IMR-90 (cell line): ENCODE results near the gene CEP55. TPM values are rescaled to one million over a fixed set of nuclear protein-coding genes. Genes with fewer than 3 reads are reported as not detected.
A peak's percentile ranks its signal among the peaks of the same experiment; 100 is the strongest.

Experiments used
- ATAC-seq: fragments of 200-7000 bp; cut with Tn5 transposase; 2 replicates; pipeline ENCODE4 v1.9.1; 2020; ENCODE audit warnings: low read depth, mild to moderate bottlenecking, moderate library complexity
- BruUV-seq: library from RNA; stranded (reverse); fragments of 400-500 nt; replicated peaks from 2 replicates; lab custom pipeline; 2021; lab: Mats Ljungman, UMichigan
- CTCF ChIA-PET: fragments of 300-600 bp; formaldehyde crosslinking; extraction: SDS; loops from one replicate; lab custom pipeline; 2021; ENCODE audit warnings: antibody characterized with exemption; lab: Yijun Ruan, JAX
- POLR2A ChIA-PET: fragments of 300-600 bp; sonication (Branson Sonifier 250); formaldehyde crosslinking; loops from one replicate; lab custom pipeline; 2022; ENCODE audit warnings: antibody characterized with exemption; ENCODE audit not compliant: unreplicated experiment; lab: Charles Lee
- DNase-seq: peaks from one replicate; pipeline ENCODE4 v3.0.0; 2013
- H2AFZ ChIP-seq: replicated peaks from 2 replicates; pipeline ENCODE3; 2013; ENCODE audit warnings: low read length, mild to moderate bottlenecking; ENCODE audit not compliant: poor library complexity
- H2AK5ac ChIP-seq: 2 replicates; pipeline ENCODE4 v1.6.1; 2013; ENCODE audit warnings: low read depth, low read length, inconsistent platforms
- H2AK9ac ChIP-seq: replicated peaks from 2 replicates; pipeline ENCODE3; 2013; ENCODE audit warnings: mild to moderate bottlenecking, low read depth, low read length, moderate library complexity; ENCODE audit not compliant: poor library complexity
- H2BK120ac ChIP-seq: 2 replicates; pipeline ENCODE4 v1.6.1; 2013; ENCODE audit warnings: low read depth, low read length, inconsistent platforms
- H2BK15ac ChIP-seq: 3 replicates; pipeline ENCODE4 v1.6.1; 2013; ENCODE audit warnings: low read depth, low read length, inconsistent platforms
- H2BK20ac ChIP-seq: 2 replicates; pipeline ENCODE4 v1.6.1; 2013; ENCODE audit warnings: low read depth, mild to moderate bottlenecking, inconsistent platforms, low read length, moderate library complexity
- H2BK5ac ChIP-seq: 2 replicates; pipeline ENCODE4 v1.6.1; 2013; ENCODE audit warnings: mild to moderate bottlenecking, low read depth, low read length, inconsistent platforms; ENCODE audit not compliant: poor library complexity, severe bottlenecking
- H3K14ac ChIP-seq: replicated peaks from 2 replicates; pipeline ENCODE4 v1.6.1; 2013; ENCODE audit warnings: low read depth, low read length, inconsistent platforms
- H3K18ac ChIP-seq: 2 replicates; pipeline ENCODE4 v1.6.1; 2013; ENCODE audit warnings: low read depth, low read length, control low read depth
- H3K23ac ChIP-seq: 2 replicates; pipeline ENCODE4 v1.6.1; 2013; ENCODE audit warnings: low read depth, low read length, inconsistent platforms
- H3K27ac ChIP-seq: 2 replicates; pipeline ENCODE4 v1.5.1; 2013; ENCODE audit warnings: mild to moderate bottlenecking, control low read depth, low read length; ENCODE audit not compliant: insufficient read depth
- H3K27me3 ChIP-seq: 2 replicates; pipeline ENCODE4 v1.6.1; 2013; ENCODE audit warnings: low read length; ENCODE audit not compliant: control insufficient read depth, insufficient read depth
- H3K36me3 ChIP-seq: 2 replicates; pipeline ENCODE4 v1.6.1; 2013; ENCODE audit warnings: low read length, mixed read lengths; ENCODE audit not compliant: control insufficient read depth, insufficient read depth
- H3K4ac ChIP-seq: 2 replicates; pipeline ENCODE4 v1.6.1; 2013; ENCODE audit warnings: low read depth, low read length, inconsistent platforms
- H3K4me1 ChIP-seq: 2 replicates; pipeline ENCODE4 v1.6.1; 2013; ENCODE audit warnings: low read length, mixed read lengths; ENCODE audit not compliant: control insufficient read depth, insufficient read depth
- H3K4me2 ChIP-seq: 2 replicates; pipeline ENCODE4 v1.6.1; 2013; ENCODE audit warnings: low read depth, mild to moderate bottlenecking, control low read depth, low read length, moderate library complexity
- H3K4me3 ChIP-seq: 2 replicates; pipeline ENCODE4 v1.5.1; 2013; ENCODE audit warnings: low read depth, mild to moderate bottlenecking, control low read depth, low read length, moderate library complexity; ENCODE audit not compliant: insufficient read depth
- H3K56ac ChIP-seq: 2 replicates; pipeline ENCODE4 v1.6.1; 2013; ENCODE audit warnings: low read length, inconsistent platforms; ENCODE audit not compliant: insufficient read depth; ENCODE audit errors: extremely low read depth
- H3K79me1 ChIP-seq, 2 experiments: 2 replicates each; pipeline ENCODE4 v1.6.1; 2013; ENCODE audit warnings: low read length in 2 of 2, inconsistent platforms in 1 of 2, low read depth in 1 of 2
- H3K9ac ChIP-seq: 2 replicates; pipeline ENCODE4 v1.6.1; 2013; ENCODE audit warnings: low read depth, low read length, control low read depth
- H3K9me1 ChIP-seq: 2 replicates; pipeline ENCODE4 v1.6.1; 2013; ENCODE audit warnings: low read length, inconsistent platforms; ENCODE audit not compliant: insufficient read depth
- H3K9me3 ChIP-seq: 2 replicates; pipeline ENCODE4 v1.6.1; 2013; ENCODE audit warnings: low read length; ENCODE audit not compliant: control insufficient read depth, insufficient read depth
- H4K20me1 ChIP-seq: 2 replicates; pipeline ENCODE4 v1.6.1; 2013; ENCODE audit warnings: low read length, inconsistent platforms; ENCODE audit not compliant: insufficient read depth
- H4K5ac ChIP-seq: 2 replicates; pipeline ENCODE4 v1.6.1; 2013; ENCODE audit warnings: mild to moderate bottlenecking, low read depth, low read length, control low read depth
- H4K8ac ChIP-seq, 2 experiments: 2 replicates each; pipeline ENCODE4 v1.6.1; 2013; ENCODE audit warnings: low read depth in 2 of 2, low read length in 2 of 2, control low read depth in 1 of 2, inconsistent platforms in 1 of 2
- H4K91ac ChIP-seq: 2 replicates; pipeline ENCODE4 v1.6.1; 2013; ENCODE audit warnings: low read depth, low read length, inconsistent platforms; ENCODE audit not compliant: insufficient read depth
- BHLHE40 ChIP-seq: fragments of 150-350 bp; IDR thresholded peaks from 2 replicates; pipeline ENCODE4 v1.6.1; 2016; ENCODE audit warnings: mild to moderate bottlenecking, low read depth, low read length
- CEBPB ChIP-seq: IDR thresholded peaks from 2 replicates; pipeline ENCODE4 v1.6.1; 2012; ENCODE audit warnings: low read depth, low read length, improper control_type of control experiment
- CHD1 ChIP-seq: IDR thresholded peaks from 2 replicates; pipeline ENCODE4 v1.6.1; 2012; ENCODE audit warnings: low read depth, low read length, improper control_type of control experiment
- FOS ChIP-seq: fragments of 150-350 bp; IDR thresholded peaks from 2 replicates; pipeline ENCODE4 v1.6.1; 2016; ENCODE audit warnings: low read depth, low read length
- MAFK ChIP-seq: IDR thresholded peaks from 2 replicates; pipeline ENCODE4 v1.6.1; 2012; ENCODE audit warnings: low read depth, low read length, improper control_type of control experiment
- NFE2L2 ChIP-seq: fragments of 150-350 bp; IDR thresholded peaks from 2 replicates; pipeline ENCODE4 v1.6.1; 2016; ENCODE audit warnings: low read depth, mild to moderate bottlenecking, low read length
- RAD21 ChIP-seq: IDR thresholded peaks from 2 replicates; pipeline ENCODE4 v1.6.1; 2012; ENCODE audit warnings: low read length, improper control_type of control experiment
- SMC3 ChIP-seq: fragments of 150-350 bp; IDR thresholded peaks from 2 replicates; pipeline ENCODE4 v1.6.1; 2016; ENCODE audit warnings: low read depth, mild to moderate bottlenecking, antibody characterized with exemption, low read length, moderate library complexity
- WGBS, 2 experiments: methylation state at CpG; one replicate each; pipeline versions ENCODE4 v1.1.5 to v1.1.7; 2013; ENCODE audit warnings: missing lambda C conversion rate in 2 of 2; ENCODE audit not compliant: insufficient read length in 1 of 2; ENCODE audit errors: extremely low coverage in 2 of 2; 5-methylcytosine and 5-hydroxymethylcytosine counted together
- dilution Hi-C: fragments of 300-500 bp; cut with HindIII; formaldehyde crosslinking; loops from one replicate; pipeline ENCODE4 v1.14.3; 2018; ENCODE audit warnings: low sequenced_read_pairs; ENCODE audit not compliant: unreplicated experiment
- in situ Hi-C: fragments of 300-500 bp; cut with MboI; formaldehyde crosslinking; loops from 3 replicates; pipeline ENCODE4 v1.14.3; 2019; ENCODE audit warnings: low sequenced_read_pairs, inconsistent platforms, mixed read lengths
- intact Hi-C: fragments of 100-400 bp; cut with micrococcal nuclease; formaldehyde crosslinking; loops from 2 replicates; pipeline ENCODE4 v1.10.0; 2022
- polyA plus RNA-seq, 3 experiments: library from polyadenylated mRNA; depleted of rRNA; stranded (reverse); fragments of >200 nt; gene quantifications; 2 replicates each; pipeline ENCODE4 v1.2.3, GENCODE V29; 2012; ENCODE audit warnings: low replicate concordance in 1 of 3
- total RNA-seq: library from RNA; depleted of rRNA; stranded (reverse); fragments of >200 nt; gene quantifications from 2 replicates; pipeline ENCODE4 v1.2.3, GENCODE V29; 2012
- TF ChIP-seq, protein P1 (sequence below): conservative IDR thresholded peaks from 2 replicates; pipeline ENCODE4 v1.5.1; 2012; ENCODE audit warnings: mild to moderate bottlenecking, low read depth, low read length, improper control_type of control experiment

CEP55 gene
- total and polyA plus RNA-seq, 2 of the 4 experiments (the other 2 are of a cell fraction) = 15.7 to 23.5 TPM

DNA sequence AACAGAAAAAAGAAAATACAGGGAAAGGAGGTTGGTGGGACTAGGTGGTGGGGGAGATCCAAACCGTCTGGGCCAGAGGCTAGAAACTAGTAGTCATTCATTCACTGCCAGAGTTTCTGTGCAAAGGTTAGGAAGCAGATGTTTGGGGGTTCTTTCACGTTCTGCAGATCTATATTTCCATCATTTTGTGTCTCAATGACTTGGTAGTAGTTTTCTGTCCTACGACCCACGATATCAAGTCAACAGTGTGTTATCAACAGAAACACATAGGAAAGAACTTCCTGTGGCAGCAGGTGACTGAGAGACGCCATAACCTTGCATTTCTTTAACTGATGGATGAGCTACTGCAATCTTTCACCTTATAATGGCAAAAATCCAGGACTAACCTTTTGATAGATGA, 1.8 kb downstream of the CEP55 start:
- Histone ChIP-seq H3K56ac (no peak overlapping the region), H2BK20ac (no peak overlapping the region), H3K4me1 (no peaks in the 10 kb centered on the region), H2BK15ac (no peak overlapping the region), H4K91ac (no peak overlapping the region), H2AFZ (no peak overlapping the region), H3K4ac (no peak overlapping the region), H4K8ac (0 out of 4 replicates have a peak overlapping the region, but pooled peaks of 1 of the 2 experiments have one; percentile 5), H3K9me3 (no peaks in the 10 kb centered on the region), H3K18ac (no peak overlapping the region), H2AK9ac (no peak overlapping the region), H2BK5ac (no peak overlapping the region), H3K27me3 (no peaks in the 10 kb centered on the region), H3K4me2 (no peak overlapping the region; the same call in 1 of the 2 replicates), H3K14ac (no peak overlapping the region), H3K9ac (no peak overlapping the region), H3K27ac (no peak overlapping the region), H3K23ac (0 out of 2 replicates have a peak overlapping the region, but pooled peaks have one; percentile 26), H3K9me1 (no peaks in the 10 kb centered on the region), H3K79me1 (peaks cover 22 to 23% of the 10 kb centered on the region in 2 experiments), H3K4me3 (no peak overlapping the region), H3K36me3 (no peaks in the 10 kb centered on the region), H4K20me1 (no peaks in the 10 kb centered on the region), H2AK5ac (no peak overlapping the region), H4K5ac (no peak overlapping the region), H2BK120ac (no peak overlapping the region)
- dilution Hi-C loops (no loop called here), intact Hi-C loops (no loop called here), in situ Hi-C loops (no loop called here)
- BruUV-seq = no TSS peak
- no peak for TF ChIP-seq CEBPB
- TF ChIP-seq, protein P1, sequence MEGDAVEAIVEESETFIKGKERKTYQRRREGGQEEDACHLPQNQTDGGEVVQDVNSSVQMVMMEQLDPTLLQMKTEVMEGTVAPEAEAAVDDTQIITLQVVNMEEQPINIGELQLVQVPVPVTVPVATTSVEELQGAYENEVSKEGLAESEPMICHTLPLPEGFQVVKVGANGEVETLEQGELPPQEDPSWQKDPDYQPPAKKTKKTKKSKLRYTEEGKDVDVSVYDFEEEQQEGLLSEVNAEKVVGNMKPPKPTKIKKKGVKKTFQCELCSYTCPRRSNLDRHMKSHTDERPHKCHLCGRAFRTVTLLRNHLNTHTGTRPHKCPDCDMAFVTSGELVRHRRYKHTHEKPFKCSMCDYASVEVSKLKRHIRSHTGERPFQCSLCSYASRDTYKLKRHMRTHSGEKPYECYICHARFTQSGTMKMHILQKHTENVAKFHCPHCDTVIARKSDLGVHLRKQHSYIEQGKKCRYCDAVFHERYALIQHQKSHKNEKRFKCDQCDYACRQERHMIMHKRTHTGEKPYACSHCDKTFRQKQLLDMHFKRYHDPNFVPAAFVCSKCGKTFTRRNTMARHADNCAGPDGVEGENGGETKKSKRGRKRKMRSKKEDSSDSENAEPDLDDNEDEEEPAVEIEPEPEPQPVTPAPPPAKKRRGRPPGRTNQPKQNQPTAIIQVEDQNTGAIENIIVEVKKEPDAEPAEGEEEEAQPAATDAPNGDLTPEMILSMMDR = no peak
- no peak for TF ChIP-seq CHD1
- TF ChIP-seq RAD21 = no peak
- no peak for TF ChIP-seq NFE2L2
- TF ChIP-seq MAFK = no peak
- no peak for TF ChIP-seq SMC3
- TF ChIP-seq BHLHE40 = no peak
- TF ChIP-seq FOS = no peak
- WGBS, 2 experiments = no CpG with 5 or more reads among the region's 5 CpGs
- DNase-seq (no peak), ATAC-seq (no peak)
- CTCF ChIA-PET = no interaction called here
- POLR2A ChIA-PET = no interaction called here
